NCI-H460 (cell line): ENCODE measurements around the gene FERMT2. TPM values are rescaled to one million over a fixed set of nuclear protein-coding genes. Genes with fewer than 3 reads are reported as not detected.

Source experiments
- DNase-seq: peaks from one replicate; pipeline ENCODE4 v3.0.0-alpha.2; 2016; ENCODE audit warnings: low read depth; ENCODE audit errors: extremely low read depth
- total RNA-seq: library from RNA; depleted of rRNA; stranded (reverse); fragments of >200 nt; shearing (Covaris generic); gene quantifications from 2 replicates; pipeline ENCODE4 v1.2.3, GENCODE V29; 2014; rRNA removed

Gene FERMT2
- total RNA-seq, 1 experiment from 2014 or later: 62.3 TPM

DNA sequence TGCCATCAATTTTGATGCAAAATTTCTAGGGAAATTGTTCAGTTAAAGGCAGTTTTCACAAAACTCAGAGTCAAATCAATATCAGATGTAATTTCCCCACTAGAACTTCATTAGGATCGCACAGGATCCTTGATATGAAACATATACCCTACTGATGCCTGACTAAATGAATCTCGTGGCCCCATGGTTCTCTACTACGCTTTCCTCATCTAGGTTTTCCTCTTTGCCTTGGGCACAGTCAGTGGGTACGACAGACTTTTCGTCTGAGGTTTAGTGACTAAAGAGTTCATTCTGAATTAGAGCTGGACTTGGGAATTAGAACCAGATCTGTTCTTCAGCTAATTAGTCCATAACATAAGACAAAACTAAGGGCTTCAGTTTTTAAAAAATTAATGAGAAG is 117.0 kb downstream of the FERMT2 start:
- no peak for DNase-seq

GRCh38 chr14:52829527-52830185 is 121.2 kb downstream of the FERMT2 start:
- DNase-seq: no peak

GRCh38 chr14:52827426-52827825 is 123.4 kb downstream of the FERMT2 start:
- no peak for DNase-seq

DNA sequence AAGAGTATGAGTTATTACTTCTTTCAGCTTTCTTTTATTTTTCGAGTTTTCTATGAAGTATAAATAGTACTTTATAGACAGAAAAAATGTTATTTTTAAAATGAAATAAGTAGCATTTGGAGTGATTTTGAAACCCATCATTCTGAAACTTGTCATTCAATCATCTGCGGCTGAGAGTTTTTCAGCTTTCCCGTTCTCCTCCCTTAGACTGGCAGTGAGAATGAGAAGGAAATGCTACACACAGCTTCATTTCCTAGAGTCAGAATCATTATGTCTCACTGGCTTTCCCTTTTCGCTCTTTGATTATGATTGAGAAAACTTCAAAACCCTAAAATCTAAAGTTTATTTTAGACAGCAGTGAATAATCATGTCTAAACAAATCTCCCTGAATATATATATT is 125.8 kb downstream of the FERMT2 start:
- DNase-seq: no peak

GRCh38 chr14:52824462-52824861 is 126.4 kb downstream of the FERMT2 start:
- DNase-seq: no peak

- no peak for DNase-seq
These were observed 129.0 kb downstream of the FERMT2 start for GRCh38 chr14:52821805-52822250.

DNA sequence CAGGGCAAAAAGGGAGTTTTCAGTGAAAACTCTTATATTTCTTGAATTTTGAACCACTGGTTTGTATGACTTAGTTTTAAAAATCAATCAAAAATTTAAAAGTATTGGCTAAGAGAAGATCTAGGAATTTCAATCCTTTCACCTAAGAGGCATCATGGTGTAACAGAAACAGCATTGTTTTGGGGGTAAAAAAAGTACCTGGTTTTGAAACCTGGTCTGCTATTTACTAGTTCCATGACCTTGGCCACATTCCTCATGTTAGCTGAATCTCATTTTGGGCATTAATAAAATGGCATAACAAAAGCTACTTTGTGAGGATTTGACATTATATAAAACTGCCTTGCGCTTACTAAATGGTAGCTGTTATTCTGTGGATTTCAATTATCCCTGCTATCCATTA is 142.7 kb downstream of the FERMT2 start:
- no peak for DNase-seq

Other genes starting within 250 kb of the FERMT2 start
- gene PSMC6, start 243.8 kb downstream of the FERMT2 start, total RNA-seq: 170 and 183 TPM in 2 replicates
- 13.3 and 15.7 TPM in 2 replicates for gene STYX, start 220.9 kb downstream of the FERMT2 start, total RNA-seq
- gene GNPNAT1, start 159.4 kb downstream of the FERMT2 start, total RNA-seq: 66.0 and 66.5 TPM in 2 replicates
- gene DDHD1, start 202.3 kb upstream of the FERMT2 start, total RNA-seq: 13.6 and 17.1 TPM in 2 replicates